ENCODE data around the gene TSPAN15. TPM values are rescaled to one million over a fixed set of nuclear protein-coding genes. Genes with fewer than 3 reads are reported as not detected.

The TSPAN15 gene
- total and polyA plus RNA-seq, 2 experiments from 2014 or later, result 6.6 to 10.1 TPM

GRCh38 chr10:69426376-69426727 is 24.9 kb upstream of the TSPAN15 start (continued):
- TF ChIP-seq REST (IDR thresholded peaks at IDR 0.05; ENCODE audit: unreplicated experiment) (no peak), NANOG (IDR thresholded peaks at IDR 0.05; ENCODE audit: borderline replicate concordance) (no peak), CREB1 (CRISPR knock-in tag; IDR thresholded peaks at IDR 0.05; ENCODE audit: low read depth) (no peak)

- Histone ChIP-seq H3K36me3 (ENCODE audit: insufficient read depth) (no peaks in the 10 kb centered on the region), H3K27ac (ENCODE audit: low read depth) (no peak overlapping the region), H2AFZ (no peak overlapping the region), H3F3A (replicated peaks; ENCODE audit: low read depth) (no peaks in the 10 kb centered on the region), H4K20me1 (replicated peaks; ENCODE audit: insufficient read depth) (no peaks in the 10 kb centered on the region), H3K9me2 (ENCODE audit: insufficient read depth) (peaks cover 11% of the 10 kb centered on the region; the same call in 1 of the 2 replicates), H3K4me2 (no peak overlapping the region), H3K4me1 (ENCODE audit: insufficient read depth) (no peaks in the 10 kb centered on the region), H3K79me2 (replicated peaks; ENCODE audit: insufficient read depth) (no peaks in the 10 kb centered on the region), H3K27me3 (ENCODE audit: insufficient read depth) (no peaks in the 10 kb centered on the region), H3K4me3 (no peak overlapping the region)
- no peak overlapping the region for H3K27ac Mint-ChIP-seq
- H3K27me3 Mint-ChIP-seq (ENCODE audit: insufficient read depth, low read depth, poor library complexity), result peaks cover 2% of the 10 kb centered on the region
- no peaks in the 10 kb centered on the region for H3K36me3 Mint-ChIP-seq (ENCODE audit: low read depth)
- H3K4me1 Mint-ChIP-seq, result peaks cover 6% of the 10 kb centered on the region
- no peak overlapping the region for H3K4me3 Mint-ChIP-seq
- DNase-seq (ENCODE audit: low spot score) (no peak), ATAC-seq (no peak)
- no peaks in the 10 kb centered on the region; the same call in 2 of the 3 replicates for H3K9me3 Mint-ChIP-seq
- no peak for TF ChIP-seq ZNF462 (CRISPR knock-in tag; IDR thresholded peaks at IDR 0.05)
- TF ChIP-seq POLR2AphosphoS5 (IDR thresholded peaks at IDR 0.05; ENCODE audit: low read depth), result no peak
- TF ChIP-seq JUNB (IDR thresholded peaks at IDR 0.05; ENCODE audit: unreplicated experiment), result no peak
- TF ChIP-seq CREB1 (CRISPR knock-in tag; IDR thresholded peaks at IDR 0.05; ENCODE audit: low read depth), result no peak
- no peak for TF ChIP-seq EZH2phosphoT487 (IDR thresholded peaks at IDR 0.05; ENCODE audit: unreplicated experiment)
- no peak for TF ChIP-seq NANOG (IDR thresholded peaks at IDR 0.05; ENCODE audit: borderline replicate concordance)
- TF ChIP-seq ZNF331 (CRISPR knock-in tag; IDR thresholded peaks at IDR 0.05; ENCODE audit: low read depth), result no peak
- no peak for TF ChIP-seq STAT1 (IDR thresholded peaks at IDR 0.05; ENCODE audit: unreplicated experiment)
- no peak for TF ChIP-seq REST (IDR thresholded peaks at IDR 0.05; ENCODE audit: unreplicated experiment)
- TF ChIP-seq EZH2 (IDR thresholded peaks at IDR 0.05; ENCODE audit: low read depth, unreplicated experiment), result no peak
These were observed 23.1 kb upstream of the TSPAN15 start for GRCh38 chr10:69428165-69428564.

Data from GM23338 (cell line).